Thyroid gland (tissue), 4 donors: Measurements from ENCODE around the gene ERBB3.

Experiments
- POLR2A ChIP-seq, 2 donors: fragments of 450-650 bp; IDR thresholded peaks; one replicate each; pipeline ENCODE4 v1.6.1; 2017; ENCODE audit warnings: antibody characterized with exemption in 2 of 2, mild to moderate bottlenecking in 2 of 2, moderate library complexity in 1 of 2
- TF ChIP-seq, protein P1 (sequence below), 6 experiments: fragments of 200-600 bp in 3 of 6; fragments of 450-650 bp in 3 of 6; sonication (generic) in 3 of 6; IDR thresholded peaks; one replicate each; pipeline ENCODE4 v1.5.1; 2016 to 2019; ENCODE audit warnings: antibody characterized with exemption in 6 of 6, mild to moderate bottlenecking in 2 of 6, inconsistent platforms in 1 of 6, moderate library complexity in 1 of 6

- TF ChIP-seq POLR2A (IDR thresholded peaks at IDR 0.05): no peak
- TF ChIP-seq, protein P1, sequence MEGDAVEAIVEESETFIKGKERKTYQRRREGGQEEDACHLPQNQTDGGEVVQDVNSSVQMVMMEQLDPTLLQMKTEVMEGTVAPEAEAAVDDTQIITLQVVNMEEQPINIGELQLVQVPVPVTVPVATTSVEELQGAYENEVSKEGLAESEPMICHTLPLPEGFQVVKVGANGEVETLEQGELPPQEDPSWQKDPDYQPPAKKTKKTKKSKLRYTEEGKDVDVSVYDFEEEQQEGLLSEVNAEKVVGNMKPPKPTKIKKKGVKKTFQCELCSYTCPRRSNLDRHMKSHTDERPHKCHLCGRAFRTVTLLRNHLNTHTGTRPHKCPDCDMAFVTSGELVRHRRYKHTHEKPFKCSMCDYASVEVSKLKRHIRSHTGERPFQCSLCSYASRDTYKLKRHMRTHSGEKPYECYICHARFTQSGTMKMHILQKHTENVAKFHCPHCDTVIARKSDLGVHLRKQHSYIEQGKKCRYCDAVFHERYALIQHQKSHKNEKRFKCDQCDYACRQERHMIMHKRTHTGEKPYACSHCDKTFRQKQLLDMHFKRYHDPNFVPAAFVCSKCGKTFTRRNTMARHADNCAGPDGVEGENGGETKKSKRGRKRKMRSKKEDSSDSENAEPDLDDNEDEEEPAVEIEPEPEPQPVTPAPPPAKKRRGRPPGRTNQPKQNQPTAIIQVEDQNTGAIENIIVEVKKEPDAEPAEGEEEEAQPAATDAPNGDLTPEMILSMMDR (IDR thresholded peaks at IDR 0.05): no peak
These were observed 19.8 kb downstream of the ERBB3 start for GRCh38 chr12:56099787-56100186.
